B cell (primary cell): ENCODE measurements around the gene PIAS4. TPM values are rescaled to one million over a fixed set of nuclear protein-coding genes. Genes with fewer than 3 reads are reported as not detected.

Experiments
- ATAC-seq: fragments of 200-7000 bp; cut with Tn5 transposase; one replicate; pipeline ENCODE4 v1.10.0; 2021; ENCODE audit warnings: low read depth, mild to moderate bottlenecking, moderate number of reproducible peaks, moderate library complexity
- CTCF ChIA-PET: fragments of 350-600 bp; sonication (Branson Sonifier 250); formaldehyde crosslinking; loops from one replicate; lab custom pipeline; 2021; ENCODE audit warnings: antibody characterized with exemption, inconsistent platforms; lab: Charles Lee
- POLR2A ChIA-PET: fragments of 350-600 bp; sonication (Branson Sonifier 250); formaldehyde crosslinking; loops from one replicate; lab custom pipeline; 2021; ENCODE audit warnings: antibody characterized with exemption; lab: Charles Lee
- DNase-seq: peaks from one replicate; pipeline ENCODE4 v3.0.0; 2013
- H2AFZ ChIP-seq: 2 replicates; pipeline ENCODE4 v1.6.1; 2012; ENCODE audit warnings: mild to moderate bottlenecking, low read depth, low read length; ENCODE audit not compliant: insufficient read depth, poor library complexity, severe bottlenecking
- H3K27ac ChIP-seq, 2 donors: 1 replicate in 1 of 2; 2 replicates in 1 of 2; pipeline ENCODE4 v1.5.1; 2012 to 2013; ENCODE audit warnings: low read length in 2 of 2, mild to moderate bottlenecking in 2 of 2, moderate library complexity in 1 of 2
- H3K27me3 ChIP-seq, 4 experiments: fragments of 200-600 bp in 1 of 4; sonication (generic) in 1 of 4; replicated peaks in 1 of 4; 1 replicate in 2 of 4; 2 replicates in 2 of 4; pipeline versions ENCODE4 v1.6.1 to v1.7.0; 2013 to 2016; ENCODE audit warnings: low read length in 3 of 4, mild to moderate bottlenecking in 2 of 4, mixed read lengths in 1 of 4, moderate library complexity in 1 of 4; ENCODE audit not compliant: insufficient read depth in 4 of 4, control insufficient read depth in 3 of 4; ENCODE audit errors: control extremely low read depth in 1 of 4
- H3K36me3 ChIP-seq, 2 experiments: replicated peaks in 1 of 2; 1 replicate in 1 of 2; 2 replicates in 1 of 2; pipeline versions ENCODE4 v1.6.1 to v1.7.1; 2013; ENCODE audit warnings: low read length in 1 of 2; ENCODE audit not compliant: insufficient read depth in 2 of 2, control insufficient read depth in 1 of 2; ENCODE audit errors: control extremely low read depth in 1 of 2, extremely low read depth in 1 of 2
- H3K4me1 ChIP-seq, 2 donors: fragments of 200-600 bp in 1 of 2; sonication (generic) in 1 of 2; 1 replicate in 1 of 2; 2 replicates in 1 of 2; pipeline versions ENCODE4 v1.5.1 to v1.6.1; 2013 to 2017; ENCODE audit warnings: low read length in 2 of 2; ENCODE audit not compliant: control insufficient read depth in 2 of 2, insufficient read depth in 2 of 2
- H3K4me2 ChIP-seq: replicated peaks from 2 replicates; pipeline ENCODE3; 2012; ENCODE audit warnings: mild to moderate bottlenecking, low read depth, low read length; ENCODE audit not compliant: poor library complexity, severe bottlenecking
- H3K4me3 ChIP-seq, 5 experiments: fragments of 200-600 bp in 1 of 5; sonication (generic) in 1 of 5; 1 replicate in 3 of 5; 2 replicates in 2 of 5; pipeline versions ENCODE4 v1.5.1 to v1.7.0; 2011 to 2016; ENCODE audit warnings: low read length in 4 of 5, mild to moderate bottlenecking in 4 of 5, low read depth in 2 of 5, control low read depth in 1 of 5, moderate library complexity in 1 of 5; ENCODE audit not compliant: insufficient read depth in 1 of 5; ENCODE audit errors: control extremely low read depth in 1 of 5, extremely low read depth in 1 of 5
- H3K79me2 ChIP-seq: fragments of 200-600 bp; sonication (generic); one replicate; pipeline ENCODE4 v1.6.0; 2016; ENCODE audit warnings: low read length; ENCODE audit not compliant: control insufficient read depth, insufficient read depth
- H3K9ac ChIP-seq: fragments of 200-600 bp; sonication (generic); 2 replicates; pipeline ENCODE4 v1.6.1; 2017; ENCODE audit warnings: mild to moderate bottlenecking, low read length, moderate library complexity
- H3K9me3 ChIP-seq, 3 donors: one replicate each; pipeline versions ENCODE4 v1.6.1 to v1.7.1; 2013; ENCODE audit warnings: low read length in 2 of 3; ENCODE audit not compliant: control insufficient read depth in 2 of 3, insufficient read depth in 1 of 3; ENCODE audit errors: control extremely low read depth in 1 of 3
- H4K20me1 ChIP-seq: 2 replicates; pipeline ENCODE4 v1.6.0; 2012; ENCODE audit warnings: mild to moderate bottlenecking, low read length; ENCODE audit not compliant: insufficient read depth, control insufficient read depth, poor library complexity, severe bottlenecking
- H3K27ac Mint-ChIP-seq: one replicate; pipeline ENCODE4 v1.8.0; 2021; ENCODE audit warnings: mixed read lengths
- H3K27me3 Mint-ChIP-seq: one replicate; pipeline ENCODE4 v1.8.0; 2021; ENCODE audit warnings: mixed read lengths
- H3K4me1 Mint-ChIP-seq: one replicate; pipeline ENCODE4 v1.8.0; 2021; ENCODE audit warnings: mixed read lengths
- H3K4me3 Mint-ChIP-seq: one replicate; pipeline ENCODE4 v1.8.0; 2021; ENCODE audit warnings: mixed read lengths
- H3K9me3 Mint-ChIP-seq: one replicate; pipeline ENCODE4 v1.8.0; 2022; ENCODE audit warnings: mixed read lengths; ENCODE audit not compliant: insufficient read depth
- CTCF ChIP-seq: fragments of 200-600 bp; IDR thresholded peaks from one replicate; pipeline ENCODE4 v1.8.0; 2022; ENCODE audit warnings: antibody characterized with exemption, mild to moderate bottlenecking
- EZH2 ChIP-seq: IDR thresholded peaks from 2 replicates; pipeline ENCODE4 v1.6.1; 2012; ENCODE audit warnings: borderline replicate concordance, low read depth, mild to moderate bottlenecking, moderate library complexity, low read length; ENCODE audit not compliant: insufficient read depth, poor library complexity, severe bottlenecking
- WGBS: methylation state at CpG from one replicate; pipeline ENCODE4 v1.1.5; 2013; ENCODE audit warnings: missing lambda C conversion rate; ENCODE audit not compliant: insufficient coverage; 5-methylcytosine and 5-hydroxymethylcytosine counted together
- intact Hi-C: fragments of 100-400 bp; cut with micrococcal nuclease; formaldehyde crosslinking; loops from one replicate; pipeline ENCODE4 v1.10.0; 2022
- polyA plus RNA-seq: library from polyadenylated mRNA; depleted of rRNA; stranded (reverse); fragments of >200 nt; gene quantifications from 2 replicates; pipeline ENCODE4 v1.2.3, GENCODE V29; 2012
- total RNA-seq, 2 donors: library from RNA; stranded (reverse); fragments of 120-200 nt in 1 of 2; gene quantifications; 1 replicate in 1 of 2; 2 replicates in 1 of 2; pipeline versions ENCODE4 v1.2.3 to v1.2.4, GENCODE V29; 2013 to 2022

The PIAS4 gene
- total and polyA plus RNA-seq, 2 donors (not counting 1 experiment from before 2014, with no cell fraction given), result 13.7 to 56.8 TPM

GRCh38 chr19:4035582-4035981 lies 28.0 kb downstream of the PIAS4 start:
- Histone ChIP-seq H4K20me1 (peaks cover 38% of the 10 kb centered on the region), H2AFZ (no peak overlapping the region), H3K4me3 (no peak overlapping the region), H3K9me3 (no peaks in the 10 kb centered on the region), H3K36me3 (peaks cover 0 to 43% of the 10 kb centered on the region in 2 experiments), H3K79me2 (peaks cover 16% of the 10 kb centered on the region), H3K27ac (no peak overlapping the region), H3K4me2 (no peak overlapping the region), H3K27me3 (no peaks in the 10 kb centered on the region), H3K4me1 (no peaks in the 10 kb centered on the region), H3K9ac (no peak overlapping the region)
- Mint-ChIP-seq H3K9me3 (no peaks in the 10 kb centered on the region), H3K27me3 (no peaks in the 10 kb centered on the region), H3K27ac (no peak overlapping the region), H3K4me3 (no peak overlapping the region), H3K4me1 (no peaks in the 10 kb centered on the region)
- TF ChIP-seq EZH2, result no peak
- no peak for TF ChIP-seq CTCF
- intact Hi-C loops, result no loop called here
- ATAC-seq (no peak), DNase-seq (no peak)
- WGBS, result 82% methylated on average over 8 of the region's 10 CpGs
- ChIA-PET CTCF (no interaction called here), POLR2A (no interaction called here)

- ATAC-seq (no peak), DNase-seq (no peak)
- no peaks in the 10 kb centered on the region for H3K27me3 Mint-ChIP-seq
- Histone ChIP-seq H3K9me3 (peaks cover 0 to under 1% (median 0%) of the 10 kb centered on the region in 3 donors), H3K36me3 (peaks cover 0 to 37% of the 10 kb centered on the region in 2 experiments), H3K27ac (no peak overlapping the region), H3K4me1 (no peaks in the 10 kb centered on the region), H3K27me3 (no peaks in the 10 kb centered on the region), H3K9ac (no peak overlapping the region), H3K4me2 (no peak overlapping the region), H4K20me1 (peaks cover 40% of the 10 kb centered on the region), H3K4me3 (no peak overlapping the region), H2AFZ (no peak overlapping the region), H3K79me2 (peaks cover 16% of the 10 kb centered on the region)
- intact Hi-C loops, result no loop called here
- over 99% methylated on average over 16 of the region's 25 CpGs for WGBS
- H3K4me3 Mint-ChIP-seq, result no peak overlapping the region
- TF ChIP-seq CTCF (no peak), EZH2 (no peak)
- ChIA-PET POLR2A (no interaction called here), CTCF (no interaction called here)
- no peak overlapping the region for H3K27ac Mint-ChIP-seq
- H3K9me3 Mint-ChIP-seq, result no peaks in the 10 kb centered on the region
- H3K4me1 Mint-ChIP-seq, result no peaks in the 10 kb centered on the region
Measured at GRCh38 chr19:4036576-4037300, 29.2 kb downstream of the PIAS4 start.
